HK-2 (cell line): ENCODE results near the gene AP1M2.
A peak's percentile ranks its signal among the peaks of the same experiment; 100 is the strongest.

ENCODE experiments used
- DNase-seq: peaks from one replicate; pipeline ENCODE4 v3.0.0-alpha.2; 2018; ENCODE audit not compliant: unreplicated experiment

AP1M2 gene

DNA sequence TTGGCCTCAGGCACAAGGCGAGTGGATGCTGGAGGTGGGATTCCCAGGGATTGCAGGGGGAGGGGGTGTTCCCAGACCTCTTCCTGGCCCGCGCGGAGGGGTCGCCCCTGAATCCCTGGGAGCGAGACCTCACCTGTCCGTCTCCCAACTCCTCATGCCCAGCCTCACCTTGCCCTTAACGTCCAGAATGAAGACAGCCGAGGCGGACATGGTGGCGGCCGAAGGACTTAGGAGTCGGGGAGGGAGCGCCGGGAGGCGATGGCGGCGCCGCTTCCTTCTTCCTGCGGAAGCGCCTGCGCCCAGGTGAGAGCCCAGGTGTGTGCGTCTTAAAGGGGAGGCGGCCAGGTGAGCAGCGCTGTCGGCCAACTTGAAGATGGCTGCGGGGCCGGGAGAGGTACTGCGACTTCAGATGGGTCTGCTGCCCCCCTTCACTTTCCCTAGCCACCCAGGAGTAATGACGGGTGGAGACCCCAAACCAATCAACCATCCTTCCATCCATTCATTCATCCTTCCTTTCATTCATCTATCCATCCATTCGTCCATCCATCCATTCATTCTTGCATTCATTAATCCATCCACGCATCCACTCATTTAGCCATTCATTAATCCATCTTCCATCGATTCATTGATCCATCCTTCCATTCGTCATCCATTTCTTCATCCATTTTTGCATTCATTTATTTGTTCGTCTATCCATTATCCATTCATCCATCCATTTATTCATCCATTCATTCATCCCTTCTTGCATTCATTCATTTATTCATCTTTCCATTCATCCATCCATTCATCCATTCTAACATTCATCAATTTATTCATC lies at the start of gene AP1M2:
AP1M2 (minus strand) TSS at position 291 of the 817 bp plus-strand sequence; CDS start at position 210, 81 bp downstream.
- DNase-seq: no peak

DNA sequence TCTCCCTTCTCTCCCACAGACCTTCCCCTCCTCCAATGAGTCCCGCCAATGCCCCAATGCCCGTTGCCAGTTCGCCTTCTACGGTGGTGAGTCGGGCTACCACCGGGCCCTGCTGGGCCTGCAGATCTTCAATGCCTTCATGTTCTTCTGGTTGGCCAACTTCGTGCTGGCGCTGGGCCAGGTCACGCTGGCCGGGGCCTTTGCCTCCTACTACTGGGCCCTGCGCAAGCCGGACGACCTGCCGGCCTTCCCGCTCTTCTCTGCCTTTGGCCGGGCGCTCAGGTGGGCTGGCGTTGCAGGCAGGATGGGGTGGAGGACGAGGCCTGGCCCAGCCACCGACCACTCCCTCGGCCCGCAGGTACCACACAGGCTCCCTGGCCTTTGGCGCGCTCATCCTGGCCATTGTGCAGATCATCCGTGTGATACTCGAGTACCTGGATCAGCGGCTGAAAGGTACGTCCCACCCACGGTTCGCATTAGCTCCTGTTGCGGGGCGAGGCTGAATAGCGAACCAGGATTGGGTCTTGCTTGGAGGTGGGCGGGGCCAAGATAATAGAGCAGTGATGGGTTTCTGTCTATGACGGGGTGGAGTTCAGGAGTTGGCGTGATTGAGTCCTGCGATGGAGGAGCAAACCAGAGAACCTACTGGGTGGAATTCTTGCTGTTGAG lies 49.3 kb upstream of the AP1M2 start:
- DNase-seq: no peak

DNA sequence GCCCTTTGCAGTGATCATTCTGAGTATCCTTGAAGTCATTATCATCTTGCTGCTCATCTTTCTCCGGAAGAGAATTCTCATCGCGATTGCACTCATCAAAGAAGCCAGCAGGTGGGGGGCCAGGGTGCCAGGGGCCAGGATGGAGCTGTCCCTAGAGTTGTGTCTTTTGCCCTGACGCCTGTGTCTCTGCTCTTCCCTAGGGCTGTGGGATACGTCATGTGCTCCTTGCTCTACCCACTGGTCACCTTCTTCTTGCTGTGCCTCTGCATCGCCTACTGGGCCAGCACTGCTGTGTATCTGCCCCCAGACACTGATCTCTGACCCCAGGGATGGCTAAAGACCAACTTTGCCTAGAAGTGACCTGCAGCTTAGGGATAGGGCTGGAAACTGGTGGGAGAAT lies 47.9 kb upstream of the AP1M2 start:
- no peak for DNase-seq

DNA sequence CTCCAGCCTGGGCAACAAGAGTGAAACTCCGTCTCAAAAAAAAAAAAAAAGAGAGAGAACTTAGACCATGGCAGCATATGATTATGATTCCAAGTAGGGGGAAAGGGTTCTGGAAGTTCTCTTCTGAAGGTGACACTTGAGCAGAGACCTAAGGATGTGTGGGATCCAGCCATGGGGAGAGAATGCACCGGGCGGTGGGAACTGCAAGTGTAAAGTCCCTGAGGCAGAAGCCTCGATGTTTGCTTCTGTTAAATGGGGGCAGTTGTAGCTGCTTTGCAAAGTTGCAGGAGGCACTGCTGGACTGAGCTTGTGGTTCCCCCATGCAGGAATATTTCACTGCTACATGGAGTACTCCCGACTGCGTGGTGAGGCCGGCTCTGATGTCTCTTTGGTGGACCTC lies 47.3 kb upstream of the AP1M2 start:
- no peak for DNase-seq

DNA sequence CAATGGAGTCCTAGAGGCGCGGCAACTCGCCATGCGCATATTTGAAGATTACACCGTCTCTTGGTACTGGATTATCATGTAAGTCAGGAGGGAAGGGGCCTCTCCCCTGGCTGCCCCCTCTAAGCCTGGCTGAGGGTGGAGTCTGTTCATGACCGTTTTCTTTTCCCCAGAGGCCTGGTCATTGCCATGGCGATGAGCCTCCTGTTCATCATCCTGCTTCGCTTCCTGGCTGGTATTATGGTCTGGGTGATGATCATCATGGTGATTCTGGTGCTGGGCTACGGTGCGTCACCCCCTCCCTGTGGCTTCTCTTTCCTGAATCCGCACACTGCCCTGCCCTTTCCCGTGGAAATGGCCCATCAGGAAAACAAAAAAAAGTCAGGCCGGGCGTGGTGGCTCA lies 44.8 kb upstream of the AP1M2 start:
- no peak for DNase-seq

DNA sequence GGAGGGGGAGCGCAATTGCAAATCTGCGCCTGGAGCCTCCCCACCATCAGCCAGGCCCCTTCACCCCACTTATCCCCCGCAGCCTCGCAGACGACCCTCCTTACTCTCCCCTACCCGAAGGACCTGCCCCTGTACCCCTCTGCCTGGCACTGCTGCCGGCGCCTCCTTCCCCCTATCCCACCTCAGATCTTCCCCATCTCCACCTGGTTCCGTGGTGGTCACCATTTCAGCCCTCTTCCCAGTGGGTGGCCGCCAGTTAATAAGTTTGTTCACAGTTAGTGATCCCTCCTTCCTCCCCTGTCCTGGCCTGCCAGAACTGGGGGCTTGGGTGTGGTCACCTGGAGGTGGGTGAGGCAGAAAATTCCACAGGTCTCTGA lies 38.6 kb upstream of the AP1M2 start:
- DNase-seq: no peak

DNA sequence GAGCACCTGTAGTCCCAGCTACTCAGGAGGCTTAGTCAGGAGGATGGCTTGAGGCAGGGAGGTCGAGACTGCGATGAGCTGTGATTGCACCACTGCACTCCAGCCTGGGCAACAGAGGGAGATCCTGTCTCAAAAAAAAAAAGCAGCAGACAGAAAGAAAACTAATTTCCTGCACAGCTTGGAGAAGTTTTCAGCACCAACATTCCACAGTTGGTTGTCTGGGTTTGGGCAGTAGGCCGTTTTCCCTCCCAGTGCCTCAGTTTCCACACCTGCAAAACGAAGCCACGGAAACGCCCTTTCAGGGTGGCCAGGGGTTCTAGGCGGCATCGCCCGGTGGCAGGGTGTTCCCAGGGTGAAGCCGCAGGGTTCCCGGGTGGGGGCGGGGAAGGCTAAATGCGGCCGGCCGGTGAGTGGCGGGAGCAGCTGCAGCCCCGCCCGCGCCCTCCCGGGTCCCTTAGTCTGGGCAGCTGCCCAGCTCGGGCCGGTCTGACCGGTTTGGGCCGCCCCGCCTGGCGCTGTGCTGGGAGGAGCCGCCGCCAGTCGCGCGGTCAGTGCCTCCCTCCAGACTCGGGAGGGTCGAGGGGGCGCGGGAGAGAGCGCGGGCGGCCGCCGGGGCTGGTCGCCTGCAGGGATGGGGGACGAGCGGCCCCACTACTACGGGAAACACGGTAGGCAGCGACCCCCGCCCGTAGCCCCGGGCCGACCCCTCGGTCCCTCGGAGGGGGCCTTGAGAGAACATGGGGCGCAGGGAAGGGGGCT lies 38.1 kb upstream of the AP1M2 start, which contains the start of gene SLC44A2:
SLC44A2 (plus strand) TSS at position 551 of the 759 bp plus-strand sequence; CDS start at position 632, 81 bp downstream.
- DNase-seq: peak; percentile 59

- DNase-seq: no peak
Observed at GRCh38 chr19:10624585-10624984, 37.5 kb upstream of the AP1M2 start.

- no peak for DNase-seq
Observed at GRCh38 chr19:10621966-10622365, 34.9 kb upstream of the AP1M2 start.

- DNase-seq: no peak
Observed at GRCh38 chr19:10620786-10621185, 33.7 kb upstream of the AP1M2 start.

- DNase-seq: no peak
Observed at GRCh38 chr19:10618846-10619245, 31.7 kb upstream of the AP1M2 start.

GRCh38 chr19:10617409-10618121 lies 30.5 kb upstream of the AP1M2 start:
- no peak for DNase-seq

DNA sequence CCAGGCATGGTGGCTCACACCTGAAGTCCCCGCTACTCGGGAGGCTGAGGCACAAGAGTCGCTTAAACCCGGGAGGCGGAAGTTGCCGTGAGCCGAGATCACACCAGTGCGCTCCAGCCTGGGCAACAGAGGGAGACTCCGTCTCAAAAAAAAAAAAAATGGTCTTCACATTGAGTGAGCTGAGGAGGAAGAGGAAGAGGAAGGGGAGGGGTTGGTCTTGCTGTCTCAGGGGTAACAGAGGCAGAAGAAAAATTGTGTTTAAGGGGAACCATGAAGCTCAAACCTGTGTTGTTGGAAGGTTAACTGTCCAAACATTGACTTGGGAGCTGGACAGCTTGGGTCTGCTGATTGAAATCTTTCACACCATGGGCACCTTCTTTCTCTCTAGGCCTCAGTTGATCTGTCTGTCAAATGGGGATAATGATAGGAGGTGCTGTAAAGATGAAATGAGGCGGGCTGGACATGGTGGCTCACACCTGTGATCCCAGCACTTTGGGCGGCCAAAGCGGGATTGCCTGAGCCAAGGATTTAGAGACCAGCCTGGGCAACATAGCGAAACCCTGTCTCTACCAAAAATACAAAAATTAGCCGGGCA lies 28.4 kb upstream of the AP1M2 start:
- no peak for DNase-seq

- DNase-seq: no peak
Observed at GRCh38 chr19:10612499-10613119, 25.5 kb upstream of the AP1M2 start.

DNA sequence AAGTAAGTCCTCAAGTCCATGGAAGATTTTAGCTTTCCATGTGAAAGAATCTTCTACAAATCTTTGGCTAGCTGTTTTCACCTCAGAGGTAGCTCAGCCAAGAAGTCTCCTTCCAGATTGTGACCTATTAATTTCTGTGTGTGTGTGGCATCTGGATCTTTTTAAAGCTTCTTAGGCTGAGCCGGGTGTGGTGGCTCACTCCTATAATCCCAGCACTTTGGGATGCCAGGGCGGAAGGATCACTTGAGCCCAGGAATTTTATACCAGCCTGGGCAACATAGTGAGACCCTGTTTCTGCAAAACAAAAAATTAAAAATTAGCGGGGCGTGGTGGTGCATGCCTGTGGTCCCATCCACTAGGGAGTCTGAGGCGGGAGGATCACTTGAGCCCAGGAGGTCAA lies 24.8 kb upstream of the AP1M2 start:
- DNase-seq: no peak

GRCh38 chr19:10604460-10604980 lies 17.4 kb upstream of the AP1M2 start:
- no peak for DNase-seq

DNA sequence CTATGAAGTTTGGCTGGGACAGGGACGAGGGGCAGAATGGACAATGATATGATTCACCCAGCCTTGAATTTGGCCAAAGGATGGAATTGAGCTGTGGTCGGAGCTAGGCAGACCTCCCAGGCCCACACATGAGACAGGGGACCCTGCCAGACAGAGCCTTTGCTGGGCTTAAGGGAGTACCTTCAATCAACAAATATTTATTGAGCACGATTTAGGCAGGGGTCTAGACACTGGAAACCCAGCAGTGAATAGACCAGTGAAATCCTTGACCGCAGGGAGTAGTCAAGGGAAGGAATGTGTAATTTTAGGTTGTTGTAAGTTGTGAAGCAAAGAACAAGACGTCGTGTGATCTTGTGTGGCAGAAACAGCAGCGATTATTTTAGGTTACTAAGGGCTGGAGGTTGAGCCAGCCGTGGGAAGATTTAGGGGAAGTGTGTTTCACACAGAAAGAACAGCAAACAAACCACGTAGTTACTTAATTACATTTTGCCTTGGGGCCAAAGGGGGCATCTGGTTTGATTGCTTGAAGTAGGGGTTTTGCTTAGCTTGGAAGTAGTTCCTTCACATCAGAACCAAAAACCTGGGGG lies 16.9 kb upstream of the AP1M2 start:
- DNase-seq: no peak

DNA sequence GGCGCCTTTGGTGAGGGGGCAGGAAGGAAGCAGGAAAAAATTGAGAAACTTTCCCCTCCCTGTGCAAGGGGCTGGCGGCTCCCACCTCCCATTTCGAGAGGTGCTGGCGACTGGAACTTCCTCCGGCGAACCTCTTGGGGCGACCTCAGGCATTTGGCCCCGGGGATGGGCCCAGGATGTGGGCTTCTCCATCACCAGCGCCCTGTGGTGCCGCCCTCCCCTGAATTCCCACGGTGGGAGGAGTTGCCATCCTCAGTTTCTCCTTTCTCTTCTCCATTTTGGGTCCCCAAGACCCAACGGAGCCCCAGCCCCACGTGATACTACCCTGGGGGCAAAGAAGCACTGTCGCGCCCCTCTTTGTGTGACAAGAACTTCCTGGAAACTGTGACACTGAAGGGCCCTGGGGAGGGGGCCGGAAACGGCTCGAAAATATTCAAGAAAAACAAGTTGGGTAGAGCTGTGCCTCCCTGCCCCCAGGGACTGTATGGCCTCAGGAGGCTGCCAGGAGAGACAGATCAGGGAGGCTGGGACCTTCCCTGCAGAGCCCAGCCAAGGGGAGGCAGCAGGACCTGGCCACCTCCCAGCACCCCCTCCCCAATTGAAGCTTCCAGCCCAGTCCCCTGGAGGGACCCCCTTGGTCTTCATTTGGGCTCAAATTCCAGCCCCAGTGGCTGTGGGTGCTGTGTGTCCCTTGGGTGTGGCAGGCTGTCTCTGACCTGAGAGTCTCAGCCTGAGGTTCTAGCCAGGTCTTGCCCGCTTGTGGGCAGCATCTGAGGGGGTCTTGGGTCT lies 16.2 kb upstream of the AP1M2 start:
- no peak for DNase-seq

DNA sequence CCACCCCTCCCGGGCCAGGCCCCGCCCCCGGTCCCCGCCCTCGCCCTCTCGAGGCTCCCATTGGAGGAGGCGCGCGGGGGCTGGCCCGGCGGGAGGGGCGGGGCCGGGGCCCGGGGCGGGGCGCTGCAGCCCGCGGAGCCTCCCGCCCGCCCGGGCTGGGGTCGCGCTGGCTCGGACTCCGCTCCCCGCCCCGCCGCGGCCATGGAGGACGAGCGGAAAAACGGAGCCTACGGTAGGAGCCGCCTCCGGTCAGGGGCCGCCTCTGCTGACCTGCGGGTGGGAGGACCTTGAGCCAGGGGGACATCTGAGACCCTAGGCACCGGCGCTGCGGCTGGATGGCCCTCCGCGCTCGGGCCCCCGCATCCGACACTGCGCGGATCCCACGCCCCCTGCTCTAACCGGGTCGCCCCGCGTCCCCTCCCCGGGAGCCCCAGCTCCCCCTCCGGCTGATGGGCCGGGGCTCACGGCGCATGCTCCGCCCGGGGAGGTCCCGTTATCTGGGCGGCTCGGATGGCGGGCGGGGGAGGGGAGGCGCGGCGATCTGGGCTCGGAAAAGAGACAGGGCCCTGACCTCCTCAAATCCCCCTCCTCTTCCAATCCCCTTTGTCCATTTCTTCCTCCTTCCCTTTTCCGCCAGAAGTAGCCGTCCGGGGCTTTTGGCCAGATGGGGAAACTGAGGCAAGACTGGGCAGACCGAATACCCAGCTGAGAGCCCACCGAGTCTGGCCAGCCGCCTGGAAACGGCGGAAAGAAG lies 15.4 kb upstream of the AP1M2 start:
- DNase-seq: peak; percentile 66
